ENCODE results near the gene CCNL2.
"Not testable (repeated sequence)": the region's sequence is repeated elsewhere in the genome, so short reads cannot be mapped to it uniquely, and the experiment has no call there.

Gene CCNL2

DNA sequence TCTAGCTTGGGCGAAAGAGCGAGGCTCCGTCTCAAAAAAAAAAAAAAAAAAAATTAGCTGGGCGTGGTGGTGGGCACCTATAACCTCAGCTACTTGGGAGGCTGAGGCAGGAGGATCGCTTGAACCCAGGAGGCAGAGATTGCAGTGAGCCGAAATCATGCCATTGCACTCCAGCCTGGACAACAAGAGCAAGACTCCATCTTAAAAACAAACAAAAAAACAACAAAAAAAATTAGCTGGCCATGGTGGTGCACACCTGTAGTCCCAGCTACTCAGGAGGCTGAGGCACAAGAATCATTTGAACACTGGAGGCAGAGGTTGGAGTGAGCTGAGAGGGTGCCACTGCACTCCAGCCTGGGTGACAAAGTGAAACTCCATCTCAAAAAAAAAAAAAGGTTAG, 29.8 kb upstream of the CCNL2 start:
- H3K27me3 ChIP-seq (ENCODE audit: insufficient read depth, low read length); H3K9me3 ChIP-seq (ENCODE audit: low read length): not testable (repeated sequence)
- H3K4me1 ChIP-seq (ENCODE audit: insufficient read depth, low read length): peaks cover 50% of the 10 kb centered on the region

GRCh38 chr1:1428174-1428573, 29.0 kb upstream of the CCNL2 start:
- H3K36me3 ChIP-seq (ENCODE audit: insufficient read depth, low read length): no peaks in the 10 kb centered on the region
- peaks cover 42% of the 10 kb centered on the region for H3K4me1 ChIP-seq (ENCODE audit: insufficient read depth, low read length)
- H3K4me3 ChIP-seq (ENCODE audit: low read length): no peak overlapping the region
- H3K27me3 ChIP-seq (ENCODE audit: insufficient read depth, low read length): no peaks in the 10 kb centered on the region
- H2AFZ ChIP-seq (ENCODE audit: low read depth, low read length): no peak overlapping the region
- no peaks in the 10 kb centered on the region for H3K9me3 ChIP-seq (ENCODE audit: low read length)

More for the DNA sequence above, 29.8 kb upstream of the CCNL2 start:
- H2AFZ ChIP-seq (ENCODE audit: low read depth, low read length); H3K4me3 ChIP-seq (ENCODE audit: low read length); H3K36me3 ChIP-seq (ENCODE audit: insufficient read depth, low read length): not testable (repeated sequence)

DNA sequence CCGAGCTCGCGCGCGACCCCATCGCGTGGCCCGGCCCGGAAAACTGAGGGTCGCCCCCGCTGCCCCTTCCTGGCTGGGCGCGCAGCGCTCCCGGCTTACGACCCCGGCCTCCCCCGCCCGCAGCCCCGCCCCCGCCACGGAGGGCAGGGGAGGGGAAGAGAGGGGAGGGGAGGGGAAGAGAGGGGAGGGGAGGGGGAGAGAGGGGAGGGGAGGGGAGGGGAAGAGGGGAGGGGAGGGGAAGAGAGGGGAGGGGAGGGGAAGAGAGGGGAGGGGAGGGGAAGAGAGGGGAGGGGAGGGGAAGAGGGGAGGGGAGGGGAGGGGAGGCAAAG, 28.6 kb upstream of the CCNL2 start:
- no peaks in the 10 kb centered on the region for H3K27me3 ChIP-seq (ENCODE audit: insufficient read depth, low read length)
- peak overlapping the region; percentile 33 for H3K4me3 ChIP-seq (ENCODE audit: low read length)
- H2AFZ ChIP-seq (ENCODE audit: low read depth, low read length): no peak overlapping the region
- peaks cover 38% of the 10 kb centered on the region for H3K4me1 ChIP-seq (ENCODE audit: insufficient read depth, low read length)
- H3K36me3 ChIP-seq (ENCODE audit: insufficient read depth, low read length): no peaks in the 10 kb centered on the region
- no peaks in the 10 kb centered on the region for H3K9me3 ChIP-seq (ENCODE audit: low read length)

DNA sequence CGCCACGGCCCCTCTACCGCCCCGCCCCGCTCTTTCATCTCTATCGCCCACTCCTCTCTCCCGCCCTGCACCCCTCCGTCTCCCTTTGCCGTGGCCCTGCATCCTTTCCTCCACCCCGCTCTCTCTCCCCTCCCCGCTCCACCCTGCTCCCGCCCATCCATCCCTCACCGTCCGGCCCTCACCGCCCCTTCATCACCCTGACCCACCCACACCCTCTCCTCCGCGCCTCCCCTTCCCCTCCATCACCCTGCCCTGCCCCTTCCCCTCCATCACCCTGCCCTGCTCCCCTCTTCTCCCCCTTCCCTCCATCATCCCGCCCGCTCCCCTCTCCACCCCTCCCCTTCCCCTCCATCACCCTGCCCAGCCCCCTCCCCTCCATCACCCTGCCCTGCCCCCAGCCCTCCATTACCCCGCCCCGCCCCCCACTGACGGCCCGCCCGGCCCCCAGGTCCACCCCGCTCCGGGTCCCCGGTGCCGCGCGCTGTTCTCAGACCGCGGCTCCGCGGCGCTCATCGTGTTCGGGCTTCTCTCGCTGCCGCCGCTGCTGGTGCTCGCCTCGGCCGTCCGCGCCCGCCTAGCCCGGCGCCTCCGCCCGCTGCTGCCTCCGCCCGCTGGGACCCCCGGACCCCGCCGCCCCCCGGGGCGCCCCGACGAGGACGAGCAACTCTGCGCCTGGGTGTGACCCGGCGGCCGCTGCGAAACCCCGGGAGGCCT, 28.1 kb upstream of the CCNL2 start:
- peaks cover 33% of the 10 kb centered on the region for H3K4me1 ChIP-seq (ENCODE audit: insufficient read depth, low read length)
- H3K4me3 ChIP-seq (ENCODE audit: low read length): peak overlapping the region; percentile 33
- H3K9me3 ChIP-seq (ENCODE audit: low read length): no peaks in the 10 kb centered on the region

GRCh38 chr1:1426496-1427105, 27.5 kb upstream of the CCNL2 start:
- H3K4me1 ChIP-seq (ENCODE audit: insufficient read depth, low read length): peaks cover 27% of the 10 kb centered on the region
- no peaks in the 10 kb centered on the region for H3K36me3 ChIP-seq (ENCODE audit: insufficient read depth, low read length)
- H3K4me3 ChIP-seq (ENCODE audit: low read length): no peak overlapping the region
- no peaks in the 10 kb centered on the region for H3K9me3 ChIP-seq (ENCODE audit: low read length)
- no peak overlapping the region for H2AFZ ChIP-seq (ENCODE audit: low read depth, low read length)
- H3K27me3 ChIP-seq (ENCODE audit: insufficient read depth, low read length): no peaks in the 10 kb centered on the region

More for the DNA sequence above, 28.1 kb upstream of the CCNL2 start:
- H2AFZ ChIP-seq (ENCODE audit: low read depth, low read length): no peak overlapping the region
- H3K27me3 ChIP-seq (ENCODE audit: insufficient read depth, low read length): no peaks in the 10 kb centered on the region
- H3K36me3 ChIP-seq (ENCODE audit: insufficient read depth, low read length): no peaks in the 10 kb centered on the region

DNA sequence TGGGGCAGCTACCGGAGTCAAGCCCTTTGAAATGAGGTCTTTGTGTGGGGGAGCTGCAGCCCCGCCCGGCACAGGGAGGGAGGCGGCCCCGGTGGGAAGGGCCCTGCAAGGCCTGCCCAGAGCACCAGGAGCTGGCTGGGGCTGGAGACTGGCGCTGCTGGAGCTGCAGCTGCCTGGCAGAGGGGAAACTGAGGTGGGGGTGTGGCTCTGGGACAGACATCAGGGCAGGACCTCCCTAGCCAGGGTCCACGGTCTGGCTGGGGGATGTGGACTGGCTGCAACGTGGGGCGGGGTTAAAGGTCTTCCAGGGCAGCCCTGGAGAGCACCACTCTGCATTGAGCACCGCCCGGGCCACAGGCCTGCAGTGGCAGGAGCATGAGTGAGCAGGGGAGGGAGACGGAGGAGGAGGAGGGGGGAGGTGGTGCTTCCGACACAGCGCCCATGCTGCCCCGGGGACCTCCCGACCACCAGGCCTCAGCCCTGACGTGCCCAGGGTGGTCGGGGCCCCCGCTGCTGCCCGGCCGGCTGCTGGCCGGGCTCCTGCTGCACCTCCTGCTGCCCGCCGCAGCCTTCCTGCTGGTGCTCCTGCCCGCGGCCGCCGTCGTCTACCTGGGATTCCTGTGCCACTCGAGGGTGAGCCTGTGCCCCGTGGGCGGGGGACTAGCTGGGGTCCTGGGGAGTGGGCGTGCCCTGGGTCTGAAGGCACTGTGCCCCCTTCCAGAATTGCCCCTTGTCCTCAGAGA, 26.8 kb upstream of the CCNL2 start:
- Histone ChIP-seq H3K4me1 (ENCODE audit: insufficient read depth, low read length) (peaks cover 22% of the 10 kb centered on the region), H3K4me3 (ENCODE audit: low read length) (no peak overlapping the region), H3K36me3 (ENCODE audit: insufficient read depth, low read length) (no peaks in the 10 kb centered on the region), H3K27me3 (ENCODE audit: insufficient read depth, low read length) (no peaks in the 10 kb centered on the region), H3K9me3 (ENCODE audit: low read length) (no peaks in the 10 kb centered on the region), H2AFZ (ENCODE audit: low read depth, low read length) (no peak overlapping the region)

- peaks cover 18% of the 10 kb centered on the region for H3K4me1 ChIP-seq (ENCODE audit: insufficient read depth, low read length)
Measured at GRCh38 chr1:1425426-1425752, 26.3 kb upstream of the CCNL2 start.

GRCh38 chr1:1424707-1425106, 25.6 kb upstream of the CCNL2 start:
- H3K36me3 ChIP-seq (ENCODE audit: insufficient read depth, low read length): no peaks in the 10 kb centered on the region
- H3K4me3 ChIP-seq (ENCODE audit: low read length): no peak overlapping the region
- H3K9me3 ChIP-seq (ENCODE audit: low read length): no peaks in the 10 kb centered on the region
- peaks cover 14% of the 10 kb centered on the region for H3K4me1 ChIP-seq (ENCODE audit: insufficient read depth, low read length)
- no peak overlapping the region for H2AFZ ChIP-seq (ENCODE audit: low read depth, low read length)
- no peaks in the 10 kb centered on the region for H3K27me3 ChIP-seq (ENCODE audit: insufficient read depth, low read length)

More at GRCh38 chr1:1425426-1425752, 26.3 kb upstream of the CCNL2 start:
- H2AFZ ChIP-seq (ENCODE audit: low read depth, low read length): no peak overlapping the region
- H3K9me3 ChIP-seq (ENCODE audit: low read length): no peaks in the 10 kb centered on the region
- no peak overlapping the region for H3K4me3 ChIP-seq (ENCODE audit: low read length)
- no peaks in the 10 kb centered on the region for H3K27me3 ChIP-seq (ENCODE audit: insufficient read depth, low read length)
- H3K36me3 ChIP-seq (ENCODE audit: insufficient read depth, low read length): no peaks in the 10 kb centered on the region

DNA sequence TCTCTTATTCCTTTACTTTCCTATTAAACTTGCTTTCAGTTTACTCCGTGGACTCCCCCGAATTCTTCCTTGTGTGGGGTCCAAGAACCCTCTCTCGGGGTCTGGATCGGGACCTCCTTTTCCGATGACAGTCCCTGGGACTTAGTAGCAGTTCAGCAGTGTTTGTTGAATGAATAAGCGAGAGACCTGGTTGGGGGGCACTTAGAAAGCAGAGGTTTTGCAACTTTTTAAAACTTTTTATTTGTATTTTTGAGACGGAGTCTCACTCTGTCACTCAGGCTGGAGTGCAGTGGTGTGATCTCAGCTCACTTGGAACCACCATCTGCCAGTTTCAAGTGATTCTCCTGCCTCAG, 24.1 kb upstream of the CCNL2 start:
- Histone ChIP-seq H3K27me3 (ENCODE audit: insufficient read depth, low read length) (no peaks in the 10 kb centered on the region), H3K4me3 (ENCODE audit: low read length) (no peak overlapping the region), H3K36me3 (ENCODE audit: insufficient read depth, low read length) (no peaks in the 10 kb centered on the region), H2AFZ (ENCODE audit: low read depth, low read length) (no peak overlapping the region), H3K9me3 (ENCODE audit: low read length) (no peaks in the 10 kb centered on the region), H3K4me1 (ENCODE audit: insufficient read depth, low read length) (peaks cover 19% of the 10 kb centered on the region)

GRCh38 chr1:1422465-1423244, 23.5 kb upstream of the CCNL2 start:
- Histone ChIP-seq H3K27me3 (ENCODE audit: insufficient read depth, low read length) (no peaks in the 10 kb centered on the region), H3K4me3 (ENCODE audit: low read length) (no peak overlapping the region), H2AFZ (ENCODE audit: low read depth, low read length) (no peak overlapping the region), H3K4me1 (ENCODE audit: insufficient read depth, low read length) (peaks cover 20% of the 10 kb centered on the region), H3K9me3 (ENCODE audit: low read length) (no peaks in the 10 kb centered on the region), H3K36me3 (ENCODE audit: insufficient read depth, low read length) (no peaks in the 10 kb centered on the region)

DNA sequence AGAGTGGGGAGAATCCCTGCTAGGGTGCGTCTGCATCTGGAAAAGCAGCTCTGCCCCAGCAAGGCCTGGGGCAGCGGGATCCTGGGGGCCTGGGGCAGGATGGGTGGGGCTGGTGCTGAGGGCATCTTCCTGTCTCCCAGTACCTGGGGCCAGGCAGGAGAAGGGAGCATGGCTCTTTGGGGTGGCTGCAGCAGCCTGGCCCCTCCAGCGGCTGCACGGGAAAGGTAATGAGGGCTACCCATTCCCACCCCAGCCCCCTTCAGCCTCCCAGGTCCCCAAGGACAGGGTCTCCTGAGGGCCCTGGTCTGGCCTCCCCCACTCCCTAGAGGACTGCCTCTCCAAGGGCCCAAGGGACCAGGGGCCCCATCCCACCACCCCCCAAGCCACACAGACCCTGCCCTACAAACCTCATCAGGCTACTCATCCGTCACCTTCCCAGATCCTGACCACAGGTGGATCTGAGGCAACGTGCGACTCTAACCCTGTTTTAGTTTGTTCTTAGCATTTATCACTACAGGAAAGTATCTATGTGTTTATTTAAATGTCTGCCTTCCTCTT, 22.9 kb upstream of the CCNL2 start:
- no peaks in the 10 kb centered on the region for H3K9me3 ChIP-seq (ENCODE audit: low read length)
- H3K27me3 ChIP-seq (ENCODE audit: insufficient read depth, low read length): no peaks in the 10 kb centered on the region
- H3K36me3 ChIP-seq (ENCODE audit: insufficient read depth, low read length): no peaks in the 10 kb centered on the region
- no peak overlapping the region for H2AFZ ChIP-seq (ENCODE audit: low read depth, low read length)
- peaks cover 20% of the 10 kb centered on the region for H3K4me1 ChIP-seq (ENCODE audit: insufficient read depth, low read length)
- no peak overlapping the region for H3K4me3 ChIP-seq (ENCODE audit: low read length)

DNA sequence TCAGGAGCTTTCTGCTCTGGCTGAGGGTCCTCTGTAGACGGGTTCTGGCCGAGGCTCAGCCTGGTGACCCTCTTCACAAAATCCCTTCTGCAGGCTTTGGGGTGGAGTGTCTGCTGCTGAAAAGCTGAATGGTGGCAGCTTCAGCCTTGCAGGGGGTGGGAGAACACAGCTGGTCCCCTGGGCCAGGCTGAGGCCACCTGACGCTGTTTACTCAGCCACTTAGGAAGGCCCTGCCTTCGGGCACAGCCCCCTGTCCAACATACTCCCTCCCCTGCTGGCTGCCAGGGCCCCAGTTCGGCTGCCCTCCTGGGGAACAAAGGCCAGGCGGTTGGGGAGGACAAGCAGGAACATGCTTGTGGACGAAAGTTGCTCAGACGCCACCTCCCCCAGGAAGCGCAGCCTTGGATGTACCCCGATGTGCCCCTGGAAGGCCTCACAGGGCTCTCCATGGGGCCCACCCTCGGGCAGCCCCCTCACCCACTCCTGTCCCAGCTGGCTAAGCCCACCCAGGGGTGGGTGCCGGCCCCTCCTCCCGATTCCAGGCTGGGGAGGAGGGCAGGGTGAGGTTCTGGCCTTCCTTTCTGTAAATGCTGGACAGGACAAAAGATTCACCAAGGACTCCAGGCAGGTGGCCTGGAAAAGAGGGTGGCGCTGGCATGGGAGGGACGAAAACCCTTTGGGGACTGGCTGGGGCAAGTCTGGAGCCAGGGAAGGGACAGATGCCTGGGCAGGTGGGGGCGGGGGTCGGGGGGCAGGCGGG, 22.2 kb upstream of the CCNL2 start, which contains the start of gene ANKRD65:
TSS of gene ANKRD65 (minus strand) at position 130 of the 760 bp plus-strand sequence. CDS start 271 bp downstream, outside the sequence.
- no peak within 1 kb of the TSS for H3K4me3 ChIP-seq (ENCODE audit: low read length)
- H3K36me3 ChIP-seq (ENCODE audit: insufficient read depth, low read length): no peaks in the 10 kb centered on the region
- no peaks in the 10 kb centered on the region for H3K9me3 ChIP-seq (ENCODE audit: low read length)
- H3K4me1 ChIP-seq (ENCODE audit: insufficient read depth, low read length): peaks cover 16% of the 10 kb centered on the region
- no peak within 1 kb of the TSS for H2AFZ ChIP-seq (ENCODE audit: low read depth, low read length)
- no peaks in the 10 kb centered on the region for H3K27me3 ChIP-seq (ENCODE audit: insufficient read depth, low read length)

All from neuron (in vitro differentiated cells).